ENCODE data around the gene RAPGEF6. TPM values are rescaled to one million over a fixed set of nuclear protein-coding genes. Genes with fewer than 3 reads are reported as not detected.

The RAPGEF6 gene
- total RNA-seq, 1 donor from 2014 or later, result 22.9 TPM

- TF ChIP-seq CTCF (IDR thresholded peaks at IDR 0.05), result no peak
- DNase-seq (ENCODE audit: low spot score in 2 of 2), result no peak
- Histone ChIP-seq H3K36me3 (peaks cover 21 to 72% of the 10 kb centered on the region in 2 donors), H3K4me1 (no peaks in the 10 kb centered on the region), H3K9me3 (no peaks in the 10 kb centered on the region), H3K27ac (no peak overlapping the region), H3K27me3 (no peaks in the 10 kb centered on the region), H3K4me3 (no peak overlapping the region)
- intact Hi-C loops (cut with DNase I), result no loop called here
Measured at GRCh38 chr5:131649161-131649560, 14.1 kb upstream of the RAPGEF6 start.

GRCh38 chr5:131647048-131647769, 12.2 kb upstream of the RAPGEF6 start:
- Histone ChIP-seq H3K9me3 (no peaks in the 10 kb centered on the region), H3K36me3 (peaks cover 16 to 60% of the 10 kb centered on the region in 2 donors), H3K27ac (no peak overlapping the region), H3K4me1 (no peaks in the 10 kb centered on the region), H3K27me3 (no peaks in the 10 kb centered on the region), H3K4me3 (no peak overlapping the region)
- DNase-seq (ENCODE audit: low spot score in 2 of 2), result no peak
- intact Hi-C loops (cut with DNase I), result no loop called here
- no peak for TF ChIP-seq CTCF (IDR thresholded peaks at IDR 0.05)

- no peak for DNase-seq (ENCODE audit: low spot score in 2 of 2)
- intact Hi-C loops (cut with DNase I), result no loop called here
- H3K9me3 ChIP-seq, result no peaks in the 10 kb centered on the region
Measured at GRCh38 chr5:131644822-131645221, 9.8 kb upstream of the RAPGEF6 start.

GRCh38 chr5:131644370-131644769, 9.3 kb upstream of the RAPGEF6 start:
- DNase-seq (ENCODE audit: low spot score in 2 of 2), result no peak
- H3K4me1 ChIP-seq, result no peaks in the 10 kb centered on the region
- no peak overlapping the region for H3K4me3 ChIP-seq
- H3K9me3 ChIP-seq, result no peaks in the 10 kb centered on the region
- TF ChIP-seq CTCF (IDR thresholded peaks at IDR 0.05), result no peak
- H3K27me3 ChIP-seq, result no peaks in the 10 kb centered on the region
- intact Hi-C loops (cut with DNase I), result no loop called here
- H3K36me3 ChIP-seq, result peaks cover 0 to 33% of the 10 kb centered on the region in 2 donors
- no peak overlapping the region for H3K27ac ChIP-seq

More at GRCh38 chr5:131644822-131645221, 9.8 kb upstream of the RAPGEF6 start:
- peaks cover 1 to 37% of the 10 kb centered on the region in 2 donors for H3K36me3 ChIP-seq
- H3K27me3 ChIP-seq, result no peaks in the 10 kb centered on the region
- H3K27ac ChIP-seq, result no peak overlapping the region
- no peak overlapping the region for H3K4me3 ChIP-seq
- TF ChIP-seq CTCF (IDR thresholded peaks at IDR 0.05), result no peak
- no peaks in the 10 kb centered on the region for H3K4me1 ChIP-seq

GRCh38 chr5:131641494-131641893, 6.5 kb upstream of the RAPGEF6 start:
- no peak overlapping the region for H3K27ac ChIP-seq
- no peak for DNase-seq (ENCODE audit: low spot score in 2 of 2)
- intact Hi-C loops (cut with DNase I), result no loop called here
- no peak overlapping the region for H3K4me3 ChIP-seq
- no peak for TF ChIP-seq CTCF (IDR thresholded peaks at IDR 0.05)
- H3K27me3 ChIP-seq, result no peaks in the 10 kb centered on the region
- H3K36me3 ChIP-seq, result peaks cover 0 to 19% of the 10 kb centered on the region in 2 donors
- H3K9me3 ChIP-seq, result no peaks in the 10 kb centered on the region
- peaks cover 0 to 3% of the 10 kb centered on the region in 2 donors for H3K4me1 ChIP-seq
